ENCODE measurements around the gene DBNL.

The DBNL gene

GRCh38 chr7:44062903-44063295 is 18.4 kb downstream of the DBNL start:
- DNase-seq: no peak

- DNase-seq: no peak
Observed at GRCh38 chr7:44063547-44063893, 19.0 kb downstream of the DBNL start.

GRCh38 chr7:44063894-44064651 is 19.6 kb downstream of the DBNL start:
- DNase-seq: no peak

- DNase-seq: no peak
Observed at GRCh38 chr7:44064791-44065430, 20.4 kb downstream of the DBNL start.

DNA sequence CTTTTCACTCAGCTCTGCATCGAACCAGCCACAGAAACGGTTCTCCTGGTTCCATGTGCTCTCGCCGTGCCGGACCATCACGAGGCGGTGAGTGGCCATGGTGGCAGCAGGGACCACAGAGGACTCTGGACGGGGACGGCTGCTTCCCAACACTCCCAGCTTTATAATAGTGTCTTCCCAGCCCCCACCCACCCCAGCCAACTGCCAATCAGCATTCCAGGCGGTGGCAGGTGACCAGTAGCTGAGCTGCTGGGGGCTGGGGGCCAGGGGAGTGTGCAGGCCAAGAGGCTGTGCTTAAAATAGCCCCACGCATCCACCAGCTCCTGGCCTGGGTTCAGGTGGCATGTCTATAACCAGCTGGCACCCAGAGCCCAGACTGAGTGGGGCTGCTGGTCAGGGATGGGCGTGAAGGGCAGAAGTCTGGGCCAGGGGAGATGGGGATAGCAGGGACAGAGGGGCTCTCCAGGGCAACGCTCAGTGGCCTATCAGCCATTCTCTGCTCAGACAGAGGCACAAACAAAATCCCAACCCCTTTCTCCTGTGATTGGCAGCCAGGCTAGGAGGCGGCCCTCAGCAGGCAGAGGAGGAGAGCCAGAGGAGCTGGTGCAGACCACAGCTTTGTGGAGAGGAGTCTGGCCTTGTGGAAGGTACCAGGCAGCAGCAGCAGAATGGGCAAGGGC is 21.1 kb downstream of the DBNL start, which contains the start of gene PGAM2:
TSS of gene PGAM2 (minus strand) at position 137 of the 680 bp plus-strand sequence. CDS start at position 99, 38 bp downstream.
- no peak for DNase-seq

DNA sequence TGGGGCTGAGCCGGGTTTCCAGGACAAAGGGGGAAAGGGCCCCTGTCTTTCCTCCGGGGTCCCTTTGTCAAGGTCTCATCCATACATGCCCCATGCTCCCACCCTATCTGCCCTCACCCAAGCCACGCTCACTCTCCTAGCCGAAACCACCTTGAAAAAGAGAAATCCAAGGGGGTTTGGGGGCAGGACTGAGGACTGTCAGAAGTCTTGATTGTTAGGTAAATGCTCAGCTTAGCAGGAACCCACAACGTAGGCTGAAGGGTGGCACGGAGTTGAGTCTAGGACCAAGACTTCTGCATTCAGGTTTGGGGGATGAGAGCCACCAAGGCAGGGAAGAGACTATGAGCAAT is 21.6 kb downstream of the DBNL start:
- no peak for DNase-seq

GRCh38 chr7:44066494-44067063 is 22.1 kb downstream of the DBNL start:
- no peak for DNase-seq

DNA sequence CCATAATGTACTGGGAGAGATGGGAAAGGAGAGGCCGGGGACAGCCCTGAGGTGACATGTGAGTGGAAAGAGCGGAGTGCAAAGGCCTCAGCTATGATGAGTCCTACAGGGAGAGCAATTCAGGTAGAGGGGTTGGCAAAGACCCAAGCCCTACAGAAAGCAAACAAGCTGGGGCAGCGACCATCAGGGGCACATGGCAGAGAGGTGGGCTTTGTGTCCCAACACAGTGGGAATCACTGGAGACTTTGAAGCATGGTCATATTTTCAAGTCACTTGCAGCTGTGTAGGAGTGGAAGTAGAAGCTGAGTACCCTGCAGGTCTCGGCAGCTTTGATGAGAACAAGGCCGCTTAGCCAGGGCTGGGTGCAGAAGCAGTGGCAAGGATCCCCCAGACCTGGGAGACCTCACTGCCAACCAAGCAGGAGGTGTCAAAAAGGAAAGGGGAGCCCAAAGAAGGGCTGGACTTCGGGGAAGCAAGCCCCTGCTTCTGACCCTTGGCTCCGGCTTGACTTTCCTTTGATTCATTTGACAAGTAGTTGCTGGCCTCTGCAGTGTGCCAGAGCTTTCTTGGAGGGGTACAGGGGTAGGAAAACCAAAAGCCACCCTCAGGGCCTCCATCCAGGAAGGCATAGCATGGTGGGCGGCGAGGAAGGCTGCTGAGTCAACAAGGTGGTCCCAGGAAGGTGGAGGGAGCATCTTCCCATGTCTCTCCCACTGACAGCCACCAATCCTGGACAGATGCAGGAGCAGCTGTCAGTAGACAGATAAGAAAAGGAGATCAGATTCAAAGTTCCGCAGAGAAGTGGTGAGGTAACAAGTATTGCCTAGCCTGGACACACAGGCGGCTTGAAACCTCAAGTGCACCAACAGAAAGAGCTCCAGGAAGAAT is 22.8 kb downstream of the DBNL start:
- DNase-seq: no peak

DNA sequence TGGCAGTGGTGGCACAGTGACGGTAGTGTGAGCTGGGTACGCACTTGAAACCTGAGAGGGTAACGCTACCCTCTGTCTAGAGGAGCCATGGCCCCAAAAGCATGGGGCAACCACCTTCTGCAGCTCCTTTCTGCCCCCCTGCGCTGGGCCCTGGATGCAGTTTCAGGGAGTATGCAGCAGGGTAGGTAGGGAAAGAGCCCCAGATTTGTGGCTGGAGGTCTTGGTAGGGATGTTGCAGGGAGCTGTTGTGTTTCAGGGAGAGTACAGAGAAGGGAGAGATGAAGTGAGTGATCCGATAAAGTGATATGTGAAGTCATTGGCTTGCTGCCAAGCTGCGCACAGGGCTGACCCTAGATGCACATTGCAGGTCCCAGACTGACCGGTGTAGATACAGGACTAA is 23.6 kb downstream of the DBNL start:
- DNase-seq: no peak

- no peak for DNase-seq
Observed at GRCh38 chr7:44071726-44072363, 27.3 kb downstream of the DBNL start.

DNA sequence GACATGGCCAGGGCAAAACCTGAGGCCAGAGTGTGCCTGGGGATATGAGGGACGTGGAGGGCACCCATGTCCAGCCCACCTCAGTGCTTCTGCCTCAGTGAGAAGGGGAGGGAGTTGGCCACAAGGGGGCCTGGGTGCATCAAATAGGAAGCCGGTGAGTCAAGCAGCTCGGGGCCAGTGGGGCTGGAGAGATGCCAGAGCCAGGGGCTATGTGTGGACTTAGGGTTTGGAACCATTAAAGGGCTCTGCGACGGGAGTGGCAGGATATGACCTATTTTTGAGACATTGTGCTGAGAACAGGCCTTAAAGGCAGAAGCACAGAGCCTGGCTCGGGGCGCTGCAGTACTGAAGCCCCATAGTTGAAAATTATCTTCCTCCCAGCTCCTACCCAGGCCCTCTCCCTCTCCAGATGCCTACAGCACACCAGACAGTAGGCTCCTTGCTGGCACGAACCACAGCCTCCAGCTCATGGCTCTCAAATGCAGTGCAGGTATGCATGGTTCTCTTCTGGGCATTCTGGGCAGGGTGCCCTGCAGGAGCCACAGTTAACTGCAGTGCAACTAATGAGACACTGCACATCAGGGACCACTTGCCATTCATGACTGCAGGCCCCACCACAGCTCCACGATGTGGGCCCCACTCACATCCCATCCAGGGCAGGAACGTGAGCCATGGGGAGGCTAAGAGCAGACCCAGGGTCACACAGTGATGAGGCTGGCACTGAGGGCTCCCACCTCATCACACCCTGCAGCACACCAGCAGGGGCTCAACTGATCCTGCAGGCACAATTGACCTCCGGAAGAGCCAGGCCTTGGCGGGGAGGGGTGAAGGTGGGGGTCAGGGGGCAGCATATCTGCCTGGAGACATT is 28.1 kb downstream of the DBNL start:
- no peak for DNase-seq

GRCh38 chr7:44073664-44074348 is 29.3 kb downstream of the DBNL start:
- no peak for DNase-seq

GRCh38 chr7:44074349-44074695 is 29.8 kb downstream of the DBNL start:
- no peak for DNase-seq

DNA sequence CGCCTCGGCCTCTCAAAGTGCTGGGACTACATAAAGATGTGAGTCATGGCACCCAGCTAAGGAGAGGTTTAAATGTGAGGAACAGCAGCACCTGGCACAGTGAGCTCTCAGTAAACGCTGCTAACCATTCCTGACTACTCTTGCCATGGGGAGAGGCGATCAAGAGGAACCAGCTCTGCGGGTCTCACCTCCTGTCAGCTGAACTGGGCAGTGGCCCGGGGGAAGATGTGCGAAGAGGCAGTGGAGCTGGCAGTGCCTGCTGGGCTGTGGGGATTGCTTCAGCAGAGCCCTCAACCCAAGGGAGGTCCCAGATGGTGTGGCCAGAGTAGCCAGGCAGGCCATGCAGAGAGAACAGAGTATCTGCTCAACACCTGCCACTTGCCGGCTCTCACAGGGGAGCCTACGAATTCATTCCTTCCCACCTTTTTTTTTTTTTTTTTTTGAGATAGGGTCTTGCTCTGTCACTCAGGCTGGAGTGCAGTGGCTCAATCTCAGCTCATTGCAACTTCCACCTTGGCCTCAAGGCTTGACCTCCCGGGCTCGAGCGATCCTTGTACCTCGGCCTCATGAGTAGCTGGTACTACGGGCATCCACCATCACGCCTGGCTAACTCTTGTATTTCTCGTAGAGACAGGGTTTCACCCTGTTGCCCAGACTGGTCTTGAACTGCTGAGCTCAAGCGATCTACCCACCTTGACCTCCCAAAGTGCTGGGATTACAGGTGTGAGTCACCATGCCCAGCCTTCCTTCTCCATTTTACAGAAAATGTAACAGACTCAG is 31.0 kb downstream of the DBNL start:
- no peak for DNase-seq

DNA sequence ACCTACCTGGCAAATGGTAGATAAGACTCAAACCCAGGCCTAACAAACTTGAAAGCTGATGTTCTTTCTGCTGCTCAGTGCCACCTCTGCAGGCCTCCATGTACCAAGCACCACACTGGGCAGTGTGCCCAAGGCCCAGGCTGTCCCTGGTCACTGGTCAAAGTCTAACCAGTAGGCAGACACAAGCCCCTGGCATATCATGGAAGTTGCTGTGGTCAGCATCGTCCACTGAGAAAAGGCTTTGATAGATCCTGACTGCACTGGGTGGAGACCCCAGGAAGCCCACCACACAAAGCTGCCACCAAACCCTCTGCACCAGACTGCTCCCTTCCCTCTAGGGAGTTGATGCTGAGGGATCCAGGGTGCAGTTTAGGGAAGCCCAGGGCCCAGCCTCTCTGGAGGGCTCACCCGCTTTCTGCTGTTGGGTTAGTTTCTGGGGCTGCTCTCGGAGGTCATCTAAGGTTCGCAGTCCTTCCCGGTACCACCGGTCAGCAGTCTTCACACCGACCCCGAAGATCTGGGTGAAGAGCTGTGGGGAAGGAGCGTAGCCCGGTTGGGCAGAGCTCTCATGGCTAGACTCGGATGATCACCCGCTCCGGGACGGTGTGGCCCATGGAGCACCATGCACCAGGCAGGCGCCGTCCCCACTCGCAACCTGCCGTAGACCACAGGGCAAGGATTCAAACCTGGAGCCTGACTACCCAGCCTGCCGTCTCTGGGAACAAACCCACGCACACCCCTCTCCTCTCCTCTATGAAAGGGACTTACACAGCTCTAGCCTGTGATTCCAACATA is 31.8 kb downstream of the DBNL start:
- DNase-seq: no peak

DNA sequence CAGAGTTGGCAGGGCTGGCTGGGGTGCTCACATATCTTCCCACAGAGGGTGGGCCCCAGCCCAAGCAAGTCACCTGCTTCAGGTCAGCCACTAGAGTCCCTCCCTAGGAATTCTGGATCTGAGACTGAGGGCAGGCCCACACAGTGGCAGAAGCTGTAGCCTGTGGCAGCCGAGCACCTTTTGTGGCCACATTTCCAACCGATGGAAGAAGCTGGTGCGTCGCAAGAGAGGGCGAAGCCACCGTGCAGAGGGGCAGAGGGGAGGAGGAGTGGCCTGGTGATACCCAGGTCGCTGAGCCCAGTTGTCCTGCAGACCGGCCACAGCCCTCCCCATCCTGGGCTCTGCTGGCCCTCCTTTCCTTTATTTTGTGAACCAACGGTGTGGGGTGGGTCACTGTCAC is 32.6 kb downstream of the DBNL start:
- DNase-seq: no peak

DNA sequence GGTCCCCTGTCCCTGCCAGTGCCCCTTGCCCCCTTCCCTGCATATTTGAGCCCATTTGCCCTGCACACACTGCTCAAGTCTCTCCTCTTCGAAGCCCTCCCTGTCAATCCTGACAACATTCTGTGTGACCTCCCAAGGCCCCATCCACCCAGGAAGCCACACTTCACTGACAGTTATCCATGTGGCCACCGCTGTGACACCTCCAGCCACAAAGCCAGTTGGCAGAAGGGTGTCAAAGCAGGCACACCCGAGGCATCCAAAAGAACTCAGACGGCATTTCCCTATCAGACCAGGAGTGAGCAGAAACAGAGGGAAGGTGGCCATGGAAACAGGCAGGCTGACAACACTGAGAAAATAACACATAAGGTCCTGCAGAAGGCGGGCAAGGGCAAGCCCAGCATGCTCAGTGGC is 33.2 kb downstream of the DBNL start:
- no peak for DNase-seq

DNA sequence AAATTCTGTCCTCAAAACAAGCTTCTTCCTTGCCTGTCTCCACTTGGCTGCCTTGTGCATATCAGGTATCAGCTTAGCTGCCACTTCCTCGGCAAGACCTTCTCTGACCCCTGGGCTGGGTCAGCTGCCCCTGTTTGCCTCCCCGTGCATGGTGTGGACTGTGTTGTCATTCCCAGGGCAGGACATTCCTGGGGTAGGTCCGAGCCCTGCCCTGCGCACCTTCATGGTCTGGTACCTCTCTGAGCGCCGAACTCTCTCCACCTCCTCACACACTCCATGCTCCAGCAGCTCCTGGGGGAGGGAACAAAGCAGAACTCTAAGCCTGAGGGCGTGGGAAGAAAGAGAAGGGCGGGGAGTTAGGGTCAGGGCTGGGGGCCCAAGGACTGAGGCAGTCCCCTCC is 34.0 kb downstream of the DBNL start:
- no peak for DNase-seq

All from NCI-H2171 (cell line).